Thymus (tissue), 14 donors: ENCODE measurements around the gene FAF1. TPM values are rescaled to one million over a fixed set of nuclear protein-coding genes. Genes with fewer than 3 reads are reported as not detected.
"Not testable (repeated sequence)": the region's sequence is repeated elsewhere in the genome, so short reads cannot be mapped to it uniquely, and the experiment has no call there.

ENCODE experiments used
- DNase-seq, 9 donors: peaks; one replicate each; pipeline ENCODE4 v3.0.0-alpha.2; 2013; ENCODE audit warnings: low spot score in 9 of 9, low read depth in 6 of 9, missing footprints in 1 of 9
- H3K27ac ChIP-seq, 2 donors: one replicate each; pipeline ENCODE4 v1.5.1; 2013; ENCODE audit warnings: control low read depth in 1 of 2, low read depth in 1 of 2, low read length in 1 of 2, mild to moderate bottlenecking in 1 of 2, moderate library complexity in 1 of 2
- H3K27me3 ChIP-seq, 2 donors: one replicate each; pipeline ENCODE4 v1.5.1; 2013; ENCODE audit warnings: low read length in 1 of 2; ENCODE audit not compliant: control insufficient read depth in 2 of 2, insufficient read depth in 1 of 2
- H3K36me3 ChIP-seq, 2 donors: one replicate each; pipeline ENCODE4 v1.5.1; 2013; ENCODE audit warnings: low read length in 1 of 2, mild to moderate bottlenecking in 1 of 2, moderate library complexity in 1 of 2; ENCODE audit not compliant: control insufficient read depth in 2 of 2, insufficient read depth in 2 of 2
- H3K4me1 ChIP-seq, 2 donors: one replicate each; pipeline ENCODE4 v1.5.1; 2013; ENCODE audit warnings: low read length in 2 of 2; ENCODE audit not compliant: control insufficient read depth in 2 of 2, insufficient read depth in 2 of 2
- H3K4me3 ChIP-seq, 2 donors: one replicate each; pipeline ENCODE4 v1.5.1; 2013; ENCODE audit warnings: low read length in 2 of 2, control low read depth in 1 of 2, mild to moderate bottlenecking in 1 of 2
- H3K9me3 ChIP-seq, 2 donors: one replicate each; pipeline ENCODE4 v1.5.1; 2013; ENCODE audit warnings: low read length in 1 of 2, mild to moderate bottlenecking in 1 of 2; ENCODE audit not compliant: control insufficient read depth in 2 of 2, insufficient read depth in 1 of 2
- WGBS: extraction: QIAGEN DNeasy Blood & Tissue Kit; methylation state at CpG from one replicate; pipeline ENCODE4 v1.1.7; 2013; 5-methylcytosine and 5-hydroxymethylcytosine counted together
- long read RNA-seq, 10 donors: transcript quantifications; one replicate each; lab custom pipeline, GENCODE V29; 2026
- polyA plus RNA-seq: library from polyadenylated mRNA; stranded (reverse); fragments of 200-250 nt; gene quantifications from one replicate; pipeline ENCODE4 v1.2.3, GENCODE V29; 2013
- total RNA-seq: library from RNA; stranded (reverse); fragments of 120-200 nt; gene quantifications from one replicate; pipeline ENCODE4 v1.2.4, GENCODE V29; 2013
- donor health status: healthy.

FAF1 gene
- total RNA-seq = 66.3 TPM
- 39.1 TPM for polyA plus RNA-seq
- long read RNA-seq, donor 1, full-length matches to known transcripts = 1 of 1 reads
- long read RNA-seq, donor 1, partial matches to known transcripts = 0 of 1 reads
- long read RNA-seq, donor 1, other reads (novel, unspliced or antisense) = 0 of 1 reads
- long read RNA-seq, donor 2, full-length matches to known transcripts = 14 of 14 reads
- long read RNA-seq, donor 2, partial matches to known transcripts = 0 of 14 reads
- long read RNA-seq, donor 2, other reads (novel, unspliced or antisense) = 0 of 14 reads
- long read RNA-seq, donor 3, full-length matches to known transcripts = 7 of 7 reads
- long read RNA-seq, donor 3, partial matches to known transcripts = 0 of 7 reads
- long read RNA-seq, donor 3, other reads (novel, unspliced or antisense) = 0 of 7 reads
- long read RNA-seq, donor 4, full-length matches to known transcripts = 2 of 2 reads
- long read RNA-seq, donor 4, partial matches to known transcripts = 0 of 2 reads
- long read RNA-seq, donor 4, other reads (novel, unspliced or antisense) = 0 of 2 reads
- long read RNA-seq, donor 5, full-length matches to known transcripts = 14 of 14 reads
- long read RNA-seq, donor 5, partial matches to known transcripts = 0 of 14 reads
- long read RNA-seq, donor 5, other reads (novel, unspliced or antisense) = 0 of 14 reads
- long read RNA-seq, donor 6, full-length matches to known transcripts = 7 of 68 reads
- long read RNA-seq, donor 6, partial matches to known transcripts = 48 of 68 reads
- long read RNA-seq, donor 6, other reads (novel, unspliced or antisense) = 13 of 68 reads
- long read RNA-seq, donor 7, full-length matches to known transcripts = 11 of 17 reads
- long read RNA-seq, donor 7, partial matches to known transcripts = 6 of 17 reads
- long read RNA-seq, donor 7, other reads (novel, unspliced or antisense) = 0 of 17 reads
- long read RNA-seq, donor 8, full-length matches to known transcripts = 5 of 5 reads
- long read RNA-seq, donor 8, partial matches to known transcripts = 0 of 5 reads
- long read RNA-seq, donor 8, other reads (novel, unspliced or antisense) = 0 of 5 reads
- long read RNA-seq, donor 9, full-length matches to known transcripts = 9 of 9 reads
- long read RNA-seq, donor 9, partial matches to known transcripts = 0 of 9 reads
- long read RNA-seq, donor 9, other reads (novel, unspliced or antisense) = 0 of 9 reads
- long read RNA-seq, donor 10, full-length matches to known transcripts = 10 of 10 reads
- long read RNA-seq, donor 10, partial matches to known transcripts = 0 of 10 reads
- long read RNA-seq, donor 10, other reads (novel, unspliced or antisense) = 0 of 10 reads

DNA sequence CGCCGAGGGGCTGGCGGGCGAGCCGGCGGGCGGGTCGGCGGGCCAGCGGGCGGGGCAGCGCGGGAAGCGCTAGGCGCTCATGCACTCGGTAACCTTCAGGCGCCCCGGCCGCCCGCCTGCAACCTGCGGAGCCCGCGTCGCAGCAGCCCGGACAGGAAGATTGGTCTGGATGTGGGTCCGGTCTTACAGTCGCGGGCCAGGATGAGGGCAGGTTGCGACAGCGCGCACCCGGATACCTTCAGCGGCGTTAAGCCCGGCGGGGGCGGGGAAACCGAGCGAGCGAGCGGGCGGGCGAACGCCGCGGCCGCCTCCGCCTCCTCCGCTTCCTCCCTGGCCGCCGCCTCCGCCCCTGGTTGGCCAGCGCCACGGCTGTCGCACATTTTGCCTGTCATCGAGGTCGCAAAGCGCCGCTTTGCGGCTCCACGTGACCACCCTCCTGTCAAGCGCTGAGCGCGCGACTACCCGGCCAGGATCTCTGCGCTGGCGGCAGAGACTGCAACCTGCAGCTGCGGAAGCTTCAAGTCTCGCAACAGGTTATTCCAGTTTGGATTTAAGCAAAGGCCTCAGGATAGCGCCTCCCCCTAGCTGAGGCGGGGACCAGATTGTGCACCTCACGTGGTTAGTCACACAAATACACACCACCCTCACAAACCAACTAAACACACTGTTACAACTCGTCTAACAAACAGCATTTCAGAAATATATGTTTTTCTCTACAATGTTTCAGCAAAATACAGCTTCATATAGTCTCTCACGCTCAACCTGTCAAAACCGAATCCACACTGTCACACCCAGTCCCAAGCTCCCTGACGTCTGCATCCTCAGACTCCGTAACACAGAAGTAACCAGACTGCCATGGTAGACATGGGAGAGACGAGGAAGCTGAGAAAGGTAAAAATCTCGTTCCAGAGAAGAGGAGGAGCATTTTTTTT is at the start of gene FAF1:
Gene FAF1 (minus strand): TSS at position 355 of the 932 bp plus-strand sequence. CDS start 456 bp downstream, outside the sequence.
- peaks cover 5 to 8% of the 10 kb centered on the region in 2 donors for H3K4me1 ChIP-seq
- H3K9me3 ChIP-seq = no peaks in the 10 kb centered on the region
- DNase-seq = peak; percentile 94 to 99 (median 97)
- no peaks in the 10 kb centered on the region for H3K36me3 ChIP-seq
- H3K27ac ChIP-seq = peak within 1 kb of the TSS; percentile 87 to 95
- under 1% methylated on average over 80 of the region's 80 CpGs for WGBS
- no peaks in the 10 kb centered on the region for H3K27me3 ChIP-seq
- H3K4me3 ChIP-seq = peak within 1 kb of the TSS; percentile 74 to 92

DNA sequence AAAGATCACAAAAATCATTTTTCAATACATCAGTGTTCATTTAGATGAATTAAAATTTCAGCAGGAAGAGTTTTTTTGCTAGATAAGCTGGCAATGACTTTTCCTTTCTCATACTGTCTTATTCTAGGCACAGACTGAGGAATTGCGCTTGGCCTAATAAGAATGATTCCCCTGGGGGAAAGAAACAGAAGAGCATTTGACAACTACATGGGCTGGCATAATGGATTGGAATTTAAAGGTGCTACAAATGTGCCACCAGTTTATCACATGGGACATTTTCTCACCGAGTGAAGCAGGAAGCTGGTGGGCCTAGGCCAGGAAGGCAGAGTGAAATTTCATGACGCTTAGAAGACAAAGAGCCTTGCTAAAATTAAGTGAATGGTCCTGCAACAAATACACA is 49.3 kb upstream of the FAF1 start:
- Histone ChIP-seq H3K36me3 (peaks cover 0 to 4% of the 10 kb centered on the region in 2 donors), H3K27ac (no peak overlapping the region), H3K9me3 (no peaks in the 10 kb centered on the region), H3K4me3 (no peak overlapping the region), H3K4me1 (no peaks in the 10 kb centered on the region), H3K27me3 (no peaks in the 10 kb centered on the region)
- 52% methylated on average over 3 of the region's 3 CpGs for WGBS
- peak in 1 of 9 donors; percentile 1 for DNase-seq

DNA sequence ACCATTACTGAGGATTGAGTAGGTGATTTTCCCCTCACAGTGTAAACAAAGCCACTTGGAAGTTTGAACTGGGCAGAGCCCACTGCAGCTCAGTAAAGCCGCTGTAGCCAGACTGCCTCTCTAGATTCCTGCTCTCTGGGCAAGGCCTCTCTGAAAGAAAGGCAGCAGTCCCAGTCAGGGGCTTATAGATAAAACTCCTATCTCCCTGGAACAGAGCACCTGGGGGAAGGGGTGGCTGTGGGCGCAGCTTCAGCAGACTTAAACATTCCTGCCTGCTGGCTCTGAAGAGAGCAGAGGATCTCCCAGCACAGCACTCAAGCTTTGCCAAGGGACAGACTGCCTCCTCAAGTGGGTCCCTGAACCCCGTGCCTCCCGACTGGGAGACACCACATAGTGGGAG is 45.5 kb upstream of the FAF1 start:
- not testable (repeated sequence) for H3K4me1 ChIP-seq, H3K27me3 ChIP-seq, H3K4me3 ChIP-seq, H3K27ac ChIP-seq, H3K36me3 ChIP-seq, H3K9me3 ChIP-seq, DNase-seq
- 93% methylated on average over 4 of the region's 4 CpGs for WGBS

DNA sequence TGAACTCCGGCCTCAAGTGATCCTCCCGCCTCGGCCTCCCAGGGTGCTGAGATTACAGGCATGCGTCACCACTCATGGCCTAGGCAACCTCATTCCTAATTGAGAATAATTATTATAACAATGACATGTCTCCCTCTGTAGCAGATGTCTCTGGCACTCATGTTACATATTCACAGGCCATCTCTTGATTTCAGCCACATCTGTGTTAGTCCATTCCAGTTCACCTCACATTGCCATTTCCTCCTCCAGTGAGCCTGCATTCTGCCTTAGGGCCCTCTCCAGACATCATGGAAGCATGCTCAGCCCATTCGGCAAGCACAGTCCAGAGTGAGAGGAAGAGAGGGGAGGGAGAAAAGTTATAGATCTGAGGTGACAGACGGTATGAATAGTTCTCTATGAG is 42.4 kb upstream of the FAF1 start:
- Histone ChIP-seq H3K4me3 (no peak overlapping the region), H3K27ac (no peak overlapping the region), H3K36me3 (peaks cover 0 to 4% of the 10 kb centered on the region in 2 donors), H3K27me3 (no peaks in the 10 kb centered on the region), H3K9me3 (no peaks in the 10 kb centered on the region), H3K4me1 (no peaks in the 10 kb centered on the region)
- DNase-seq = no peak
- WGBS = 95% methylated on average over 6 of the region's 6 CpGs

DNA sequence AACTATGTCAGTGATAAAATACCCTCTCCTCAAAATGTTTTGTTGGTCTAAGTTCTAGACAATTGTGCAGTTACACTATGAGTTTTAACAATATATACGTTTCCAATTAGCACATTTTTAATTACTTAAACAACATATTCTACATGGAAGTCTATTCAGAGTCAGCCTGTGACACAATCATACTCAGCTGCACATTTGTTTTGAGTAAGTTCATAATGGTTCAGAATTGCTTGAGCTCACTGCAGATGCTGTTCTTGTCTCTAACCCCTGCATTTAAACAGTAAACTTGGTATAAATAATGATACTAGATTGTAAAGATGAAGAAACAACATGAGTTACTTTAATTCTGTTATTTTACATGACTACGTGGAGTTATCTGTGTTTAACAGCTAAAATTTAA is 40.6 kb upstream of the FAF1 start:
- H3K27me3 ChIP-seq = no peaks in the 10 kb centered on the region

DNA sequence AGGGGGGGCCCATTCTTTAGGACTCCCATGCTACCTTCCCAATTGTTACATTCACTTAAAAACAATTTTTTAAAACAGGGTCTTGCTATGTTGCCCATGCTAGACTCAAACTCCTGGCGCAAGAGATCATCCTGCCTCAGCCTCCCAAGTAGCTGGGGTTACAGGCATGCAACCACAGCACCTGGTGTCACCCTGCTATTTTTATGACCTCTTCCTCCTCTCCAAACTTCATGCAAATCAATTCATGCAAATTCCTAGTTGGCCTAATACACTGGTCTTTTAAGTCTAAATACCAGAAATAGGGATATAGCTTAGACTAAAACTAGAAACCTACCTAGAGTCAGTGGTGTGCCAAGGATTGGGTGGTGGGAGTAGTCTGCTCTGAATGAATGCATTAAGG is 40.1 kb upstream of the FAF1 start:
- no peak for DNase-seq
- WGBS = 89% methylated on average over 1 of the region's 1 CpG
- H3K36me3 ChIP-seq = peaks cover 0 to 4% of the 10 kb centered on the region in 2 donors

More for the DNA sequence above, 40.6 kb upstream of the FAF1 start:
- no peaks in the 10 kb centered on the region for H3K9me3 ChIP-seq
- no peak overlapping the region for H3K4me3 ChIP-seq
- H3K4me1 ChIP-seq = no peaks in the 10 kb centered on the region
- peaks cover 0 to 4% of the 10 kb centered on the region in 2 donors for H3K36me3 ChIP-seq
- no peak overlapping the region for H3K27ac ChIP-seq
- WGBS = 73% methylated on average over 2 of the region's 2 CpGs
- DNase-seq = no peak

DNA sequence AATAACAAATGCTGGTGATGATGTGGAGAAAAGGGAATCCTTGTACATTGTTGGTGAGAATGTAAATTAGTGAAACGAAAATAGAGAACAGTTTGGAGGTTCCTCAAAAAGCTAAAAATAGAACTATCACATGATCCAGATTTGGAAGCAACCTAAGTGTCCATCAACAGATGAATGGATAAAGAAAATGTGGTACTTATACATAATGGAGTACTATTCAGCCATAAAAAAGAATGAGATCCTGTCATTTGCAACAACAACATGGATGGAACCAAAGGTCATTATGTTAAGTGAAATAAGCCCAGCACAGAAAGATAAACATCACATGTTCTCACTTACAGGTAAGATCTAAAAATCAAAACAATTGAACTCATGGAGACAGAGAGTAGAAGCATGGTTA is 39.3 kb upstream of the FAF1 start:
- H3K36me3 ChIP-seq, DNase-seq, H3K27me3 ChIP-seq, H3K9me3 ChIP-seq, H3K4me3 ChIP-seq, H3K27ac ChIP-seq, H3K4me1 ChIP-seq: not testable (repeated sequence)
- WGBS = 50% methylated on average over 1 of the region's 1 CpG

More for the DNA sequence above, 40.1 kb upstream of the FAF1 start:
- Histone ChIP-seq H3K27me3 (no peaks in the 10 kb centered on the region), H3K4me1 (no peaks in the 10 kb centered on the region), H3K9me3 (no peaks in the 10 kb centered on the region), H3K4me3 (no peak overlapping the region), H3K27ac (no peak overlapping the region)

DNA sequence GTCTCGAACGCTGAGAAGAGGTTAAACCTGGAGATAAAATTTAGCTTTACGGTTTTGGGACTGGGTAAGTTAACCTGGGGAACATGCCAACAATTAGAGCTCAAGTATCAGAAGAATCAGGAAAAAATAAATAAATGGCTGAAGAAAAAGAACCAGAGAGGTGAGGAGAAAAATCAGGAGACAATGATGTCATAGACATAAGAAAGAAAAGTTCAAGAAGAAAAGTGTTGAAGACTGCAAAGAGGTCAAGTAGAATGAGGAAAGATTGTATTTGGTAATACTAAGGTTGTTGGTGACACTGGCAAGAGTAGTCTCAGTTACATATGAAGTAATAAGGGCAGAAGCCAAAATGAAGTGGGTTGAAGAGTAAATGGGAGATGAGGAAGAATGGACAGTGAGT is 36.0 kb upstream of the FAF1 start:
- WGBS = 92% methylated on average over 3 of the region's 3 CpGs
- H3K9me3 ChIP-seq = no peaks in the 10 kb centered on the region
- H3K27ac ChIP-seq = no peak overlapping the region
- H3K27me3 ChIP-seq = no peaks in the 10 kb centered on the region
- no peak overlapping the region for H3K4me3 ChIP-seq
- H3K4me1 ChIP-seq = no peaks in the 10 kb centered on the region
- H3K36me3 ChIP-seq = no peaks in the 10 kb centered on the region
- DNase-seq = no peak
